H1 (cell line): ENCODE results near the gene NANOGP8. TPM values are rescaled to one million over a fixed set of nuclear protein-coding genes. Genes with fewer than 3 reads are reported as not detected.

Experiments
- CTCF ChIA-PET: fragments of 300-600 bp; sonication (Branson Sonifier 250); formaldehyde crosslinking; loops from one replicate; lab custom pipeline; 2021; ENCODE audit not compliant: partially characterized antibody; lab: Charles Lee
- POLR2A ChIA-PET: fragments of 300-600 bp; sonication (Branson Sonifier 250); formaldehyde crosslinking; loops from one replicate; lab custom pipeline; 2021; ENCODE audit warnings: inconsistent platforms; ENCODE audit not compliant: partially characterized antibody; lab: Charles Lee
- DNase-seq, 2 experiments: peaks; one replicate each; pipeline versions ENCODE4 v3.0.0 to v3.0.0-alpha.2; 2010 to 2022; ENCODE audit warnings: low spot score in 2 of 2, low read depth in 1 of 2, mixed read lengths in 1 of 2
- FAIRE-seq: peaks from 2 replicates; lab custom pipeline; 2011; peaks lifted over from hg19 to GRCh38; lab: Jason Lieb, UNC
- H2AFZ ChIP-seq: 2 replicates; pipeline ENCODE4 v1.8.1; 2012; ENCODE audit warnings: low read length, inconsistent platforms
- H2AK5ac ChIP-seq: 2 replicates; pipeline ENCODE4 v1.6.1; 2013; ENCODE audit warnings: low read depth, low read length
- H2BK120ac ChIP-seq: replicated peaks from 2 replicates; pipeline ENCODE3; 2013; ENCODE audit warnings: low read depth, low read length, inconsistent platforms
- H2BK12ac ChIP-seq: 2 replicates; pipeline ENCODE4 v1.6.1; 2013; ENCODE audit warnings: low read depth, low read length
- H2BK15ac ChIP-seq: 2 replicates; pipeline ENCODE4 v1.6.1; 2013; ENCODE audit warnings: low read length
- H2BK20ac ChIP-seq: 2 replicates; pipeline ENCODE4 v1.6.1; 2013; ENCODE audit warnings: low read length
- H2BK5ac ChIP-seq: 2 replicates; pipeline ENCODE4 v1.6.1; 2013; ENCODE audit warnings: low read depth, low read length
- H3K14ac ChIP-seq: 2 replicates; pipeline ENCODE4 v1.6.1; 2013; ENCODE audit warnings: inconsistent platforms; ENCODE audit not compliant: insufficient read length
- H3K18ac ChIP-seq: 2 replicates; pipeline ENCODE4 v1.6.1; 2013; ENCODE audit warnings: low read length; ENCODE audit errors: extremely low read depth
- H3K23ac ChIP-seq: 2 replicates; pipeline ENCODE4 v1.6.1; 2013; ENCODE audit warnings: inconsistent platforms; ENCODE audit not compliant: insufficient read length
- H3K23me2 ChIP-seq: 2 replicates; pipeline ENCODE4 v1.6.1; 2013; ENCODE audit warnings: low read depth, low read length
- H3K27ac ChIP-seq: 2 replicates; pipeline ENCODE4 v1.6.1; 2011; ENCODE audit warnings: low read depth, low read length, inconsistent platforms
- H3K27me3 ChIP-seq, 4 experiments: replicated peaks in 1 of 4; 1 replicate in 1 of 4; 2 replicates in 3 of 4; pipeline versions ENCODE4 v1.6.1 to v1.8.1; 2011 to 2013; ENCODE audit warnings: low read length in 3 of 4, mild to moderate bottlenecking in 3 of 4, inconsistent platforms in 2 of 4, mixed read lengths in 2 of 4, moderate library complexity in 1 of 4; ENCODE audit not compliant: control insufficient read depth in 3 of 4, insufficient read depth in 3 of 4; ENCODE audit errors: extremely low read depth in 1 of 4
- H3K36me3 ChIP-seq, 4 experiments: 2 replicates each; pipeline versions ENCODE4 v1.6.1 to v1.8.1; 2011 to 2013; ENCODE audit warnings: mild to moderate bottlenecking in 4 of 4, low read length in 3 of 4, moderate library complexity in 2 of 4, control low read depth in 1 of 4, inconsistent platforms in 1 of 4; ENCODE audit not compliant: insufficient read depth in 4 of 4, control insufficient read depth in 2 of 4
- H3K4ac ChIP-seq: replicated peaks from 2 replicates; pipeline ENCODE3; 2013; ENCODE audit warnings: low read length, low read depth, mixed read lengths, inconsistent platforms; ENCODE audit not compliant: insufficient read length
- H3K4me1 ChIP-seq, 4 experiments: replicated peaks in 1 of 4; 1 replicate in 1 of 4; 2 replicates in 3 of 4; pipeline versions ENCODE4 v1.6.1 to v1.8.1; 2011 to 2013; ENCODE audit warnings: low read length in 3 of 4, inconsistent platforms in 2 of 4, mixed read lengths in 1 of 4; ENCODE audit not compliant: insufficient read depth in 4 of 4, control insufficient read depth in 3 of 4
- H3K4me2 ChIP-seq, 2 experiments: 2 replicates each; pipeline versions ENCODE4 v1.6.1 to v1.8.1; 2011 to 2013; ENCODE audit warnings: low read depth in 2 of 2, low read length in 2 of 2, control low read depth in 1 of 2, inconsistent platforms in 1 of 2, mild to moderate bottlenecking in 1 of 2; ENCODE audit not compliant: insufficient read depth in 1 of 2
- H3K4me3 ChIP-seq, 4 experiments: fragments of 200-600, 300-600 bp in 1 of 4; sonication (generic), shearing (Covaris generic), sonication (Bioruptor Twin) in 1 of 4; 2 replicates each; pipeline versions ENCODE4 v1.5.1 to v1.8.1; 2011 to 2016; ENCODE audit warnings: low read length in 4 of 4, low read depth in 3 of 4, control low read depth in 2 of 4, inconsistent platforms in 2 of 4, mild to moderate bottlenecking in 2 of 4, mixed read lengths in 1 of 4, moderate library complexity in 1 of 4; ENCODE audit not compliant: insufficient read depth in 2 of 4; ENCODE audit errors: extremely low read depth in 1 of 4
- H3K56ac ChIP-seq: replicated peaks from 2 replicates; pipeline ENCODE3; 2013; ENCODE audit warnings: low read depth, mild to moderate bottlenecking, mixed read lengths, low read length, inconsistent platforms; ENCODE audit not compliant: insufficient read length
- H3K79me1 ChIP-seq: 2 replicates; pipeline ENCODE4 v1.6.1; 2013; ENCODE audit warnings: low read depth, low read length, control low read depth
- H3K79me2 ChIP-seq, 2 experiments: 2 replicates each; pipeline versions ENCODE4 v1.6.1 to v1.8.1; 2012 to 2013; ENCODE audit warnings: low read length in 2 of 2, mild to moderate bottlenecking in 2 of 2, inconsistent platforms in 1 of 2; ENCODE audit not compliant: insufficient read depth in 2 of 2, control insufficient read depth in 1 of 2
- H3K9ac ChIP-seq, 4 experiments: replicated peaks in 1 of 4; 1 replicate in 1 of 4; 2 replicates in 3 of 4; pipeline versions ENCODE4 v1.6.1 to v1.8.1; 2011 to 2013; ENCODE audit warnings: low read depth in 3 of 4, low read length in 3 of 4, control low read depth in 2 of 4, mild to moderate bottlenecking in 2 of 4, moderate library complexity in 2 of 4, inconsistent platforms in 1 of 4; ENCODE audit errors: extremely low read depth in 1 of 4
- H3K9me3 ChIP-seq, 2 experiments: 2 replicates each; pipeline versions ENCODE4 v1.6.1 to v1.8.1; 2012 to 2013; ENCODE audit warnings: mild to moderate bottlenecking in 2 of 2, moderate library complexity in 2 of 2, control low read depth in 1 of 2, inconsistent platforms in 1 of 2, low read depth in 1 of 2, low read length in 1 of 2, mixed read lengths in 1 of 2; ENCODE audit not compliant: insufficient read depth in 2 of 2
- H4K20me1 ChIP-seq, 2 experiments: replicated peaks in 1 of 2; 2 replicates each; pipeline versions ENCODE3 to v1.8.1; 2011 to 2013; ENCODE audit warnings: inconsistent platforms in 2 of 2, low read length in 2 of 2, mild to moderate bottlenecking in 1 of 2; ENCODE audit not compliant: insufficient read depth in 2 of 2, control insufficient read depth in 1 of 2
- H4K5ac ChIP-seq: 2 replicates; pipeline ENCODE4 v1.6.1; 2013; ENCODE audit warnings: low read length, low read depth, mixed read lengths, inconsistent platforms; ENCODE audit not compliant: insufficient read length
- H4K8ac ChIP-seq: 2 replicates; pipeline ENCODE4 v1.8.0; 2013; ENCODE audit warnings: mild to moderate bottlenecking, moderate library complexity, low read length, inconsistent platforms; ENCODE audit not compliant: insufficient read depth; ENCODE audit errors: extremely low read depth
- H4K91ac ChIP-seq: replicated peaks from 2 replicates; pipeline ENCODE3; 2013; ENCODE audit warnings: low read length, mixed read lengths, inconsistent platforms; ENCODE audit not compliant: insufficient read length
- KDM5A ChIP-seq: fragments of 200-600 bp; IDR thresholded peaks from 2 replicates; pipeline ENCODE4 v1.7.1; 2012; ENCODE audit warnings: mild to moderate bottlenecking, low read length, inconsistent platforms, mixed read lengths
- NRF1 ChIP-seq: IDR thresholded peaks from 2 replicates; pipeline ENCODE4 v1.6.1; 2011; ENCODE audit warnings: mild to moderate bottlenecking, low read depth, low read length, improper control_type of control experiment
- PHF8 ChIP-seq: fragments of 200-600 bp; sonication (generic); conservative IDR thresholded peaks from 2 replicates; pipeline ENCODE4 v1.7.1; 2012; ENCODE audit warnings: low read depth, mild to moderate bottlenecking, inconsistent platforms, low read length, moderate library complexity
- SAP30 ChIP-seq: fragments of 300-600 bp; sonication (generic); IDR thresholded peaks from 2 replicates; pipeline ENCODE4 v1.7.1; 2012; ENCODE audit warnings: low read length, moderate library complexity, mild to moderate bottlenecking, inconsistent platforms; ENCODE audit not compliant: insufficient read depth, insufficient replicate concordance
- SP2 ChIP-seq: IDR thresholded peaks from 2 replicates; pipeline ENCODE4 v1.6.1; 2012; ENCODE audit warnings: mild to moderate bottlenecking, low read length, inconsistent platforms
- SRF ChIP-seq: IDR thresholded peaks from 2 replicates; pipeline ENCODE4 v1.6.1; 2011; ENCODE audit warnings: mild to moderate bottlenecking, low read depth, low read length, moderate library complexity
- USF2 ChIP-seq: IDR thresholded peaks from 2 replicates; pipeline ENCODE4 v1.6.1; 2011; ENCODE audit warnings: low read length, improper control_type of control experiment
- ZNF274 ChIP-seq: IDR thresholded peaks from 2 replicates; pipeline ENCODE4 v1.7.0; 2012; ENCODE audit warnings: low read length, borderline replicate concordance; ENCODE audit errors: extremely low read depth
- WGBS, 2 experiments: shearing (Covaris generic) in 1 of 2; methylation state at CpG; one replicate each; pipeline versions ENCODE4 v1.1.6 to v1.1.7; 2013 to 2015; ENCODE audit warnings: low lambda C conversion rate in 2 of 2, mixed read lengths in 2 of 2, inconsistent platforms in 1 of 2, low coverage in 1 of 2, missing lambda C conversion rate in 1 of 2; ENCODE audit not compliant: insufficient replicate concordance in 2 of 2, insufficient coverage in 1 of 2, insufficient read length in 1 of 2; ENCODE audit errors: extremely low coverage in 1 of 2, missing lambda C conversion rate in 1 of 2; 5-methylcytosine and 5-hydroxymethylcytosine counted together
- polyA plus RNA-seq, 7 experiments: library from polyadenylated mRNA; depleted of rRNA in 3 of 7; stranded (reverse) in 5 of 7; unstranded in 2 of 7; fragments of >200 nt in 5 of 7; fragments of 200-250 nt in 2 of 7; gene quantifications; 1 replicate in 5 of 7; 2 replicates in 1 of 7; 4 replicates in 1 of 7; pipeline versions ENCODE4 v1.2.1 to v1.2.3, GENCODE V29; 2011 to 2013; ENCODE audit warnings: missing spikeins in 2 of 7, mixed read lengths in 2 of 7
- total RNA-seq: library from RNA; stranded (reverse); fragmentation: NEBNext Ultra II Directional; extraction: Animal tissue kit (Norgen Biotek cat#: 25700); gene quantifications from 2 replicates; pipeline ENCODE4 v1.2.1, GENCODE V29; 2021

Gene NANOGP8
- total and polyA plus RNA-seq, 2 of the 8 experiments (the other 6 are each of a cell fraction or from before 2014, with no cell fraction given) = 23.3 to 40.6 TPM

- H3K4me3 ChIP-seq = no peak overlapping the region
- no peak for FAIRE-seq
- no peak overlapping the region for H3K56ac ChIP-seq
- H4K5ac ChIP-seq = no peak overlapping the region
- DNase-seq = no peak
- ChIA-PET POLR2A (no interaction called here), CTCF (no interaction called here)
- no peak overlapping the region for H2BK20ac ChIP-seq
- no peak overlapping the region for H2BK120ac ChIP-seq
- no peak overlapping the region for H4K8ac ChIP-seq
- no peaks in the 10 kb centered on the region; a peak in 1 of 4 replicates for H3K9me3 ChIP-seq
- H3K4me2 ChIP-seq = no peak overlapping the region
- no peak overlapping the region for H2AFZ ChIP-seq
- no peak overlapping the region for H3K14ac ChIP-seq
- no peak overlapping the region for H2BK15ac ChIP-seq
- no peaks in the 10 kb centered on the region for H3K4me1 ChIP-seq
- H3K27ac ChIP-seq = no peak overlapping the region
- no peak overlapping the region for H3K18ac ChIP-seq
- H3K4ac ChIP-seq = no peak overlapping the region
- H3K23ac ChIP-seq = no peak overlapping the region
- no peaks in the 10 kb centered on the region for H3K36me3 ChIP-seq
- H4K20me1 ChIP-seq = no peaks in the 10 kb centered on the region
- H2BK12ac ChIP-seq = no peak overlapping the region
- H4K91ac ChIP-seq = no peak overlapping the region
- no peaks in the 10 kb centered on the region for H3K27me3 ChIP-seq
- WGBS, 2 experiments = 100% methylated on average over 1 of the region's 1 CpG; no CpG with 5 or more reads in 1 of the 2 experiments
- H3K79me2 ChIP-seq = no peaks in the 10 kb centered on the region
- H3K9ac ChIP-seq = no peak overlapping the region
- H2BK5ac ChIP-seq = no peak overlapping the region
- no peak overlapping the region for H2AK5ac ChIP-seq
- no peaks in the 10 kb centered on the region for H3K23me2 ChIP-seq
- TF ChIP-seq SP2 (no peak), PHF8 (no peak), NRF1 (no peak), USF2 (no peak), SRF (no peak), ZNF274 (no peak), KDM5A (no peak), SAP30 (no peak)
- TF ChIP-seq, all 59 proteins: peak for 0
- H3K79me1 ChIP-seq = no peaks in the 10 kb centered on the region
Measured at GRCh38 chr15:35047528-35047927, 37.6 kb downstream of the NANOGP8 start.
